SK-N-SH (cell line): ENCODE data around the gene HSPB2. TPM values are rescaled to one million over a fixed set of nuclear protein-coding genes. Genes with fewer than 3 reads are reported as not detected.

Experiments
- EP300 ChIP-seq, 2 experiments: IDR thresholded peaks; 2 replicates each; pipeline versions ENCODE4 v1.4.0 to v1.6.1; 2012; ENCODE audit warnings: borderline replicate concordance in 1 of 2, low read depth in 1 of 2, low read length in 1 of 2
- FOSL2 ChIP-seq: IDR thresholded peaks from 2 replicates; pipeline ENCODE4 v1.4.0; 2012; ENCODE audit warnings: low read depth, mild to moderate bottlenecking, moderate library complexity, borderline replicate concordance
- FOXJ3 ChIP-seq: sonication (generic); formaldehyde crosslinking; IDR thresholded peaks from 2 replicates; pipeline ENCODE4 v1.5.1; 2020; ENCODE audit warnings: mild to moderate bottlenecking, missing genetic modification reagents
- FOXM1 ChIP-seq: IDR thresholded peaks from 2 replicates; pipeline ENCODE4 v1.4.0; 2012; ENCODE audit warnings: low read depth, mild to moderate bottlenecking
- GABPA ChIP-seq: IDR thresholded peaks from 2 replicates; pipeline ENCODE4 v1.4.0; 2012; ENCODE audit warnings: low read depth, mild to moderate bottlenecking
- GATA2 ChIP-seq: sonication (generic); formaldehyde crosslinking; IDR thresholded peaks from 2 replicates; pipeline ENCODE4 v1.5.0; 2020; ENCODE audit warnings: mild to moderate bottlenecking, missing genetic modification reagents
- NFIC ChIP-seq: IDR thresholded peaks from 2 replicates; pipeline ENCODE4 v1.4.0; 2012; ENCODE audit warnings: borderline replicate concordance
- POLR2AphosphoS5 ChIP-seq: IDR thresholded peaks from 2 replicates; pipeline ENCODE4 v1.6.1; 2012; ENCODE audit warnings: low read depth, low read length
- RCOR1 ChIP-seq: fragments of 150-350 bp; IDR thresholded peaks from 2 replicates; pipeline ENCODE4 v1.6.1; 2017; ENCODE audit warnings: antibody characterized with exemption, low read length
- RFX5 ChIP-seq: IDR thresholded peaks from 2 replicates; pipeline ENCODE4 v1.6.1; 2012; ENCODE audit warnings: mild to moderate bottlenecking, improper control_type of control experiment, low read length
- RXRA ChIP-seq: IDR thresholded peaks from 2 replicates; pipeline ENCODE4 v1.4.0; 2012; ENCODE audit warnings: low read depth, mild to moderate bottlenecking, borderline replicate concordance
- SIN3A ChIP-seq: IDR thresholded peaks from 2 replicates; pipeline ENCODE4 v1.6.1; 2012; ENCODE audit warnings: low read depth, mild to moderate bottlenecking, low read length, moderate library complexity, borderline replicate concordance
- TAF1 ChIP-seq: IDR thresholded peaks from 2 replicates; pipeline ENCODE4 v1.6.1; 2012; ENCODE audit warnings: low read depth, mild to moderate bottlenecking, low read length, moderate library complexity, borderline replicate concordance
- TEAD4 ChIP-seq: IDR thresholded peaks from 2 replicates; pipeline ENCODE4 v1.4.0; 2012; ENCODE audit warnings: mild to moderate bottlenecking, borderline replicate concordance; ENCODE audit not compliant: insufficient read depth
- polyA plus RNA-seq, 3 experiments: library from polyadenylated mRNA; depleted of rRNA; stranded (reverse); fragments of >200 nt; gene quantifications; 2 replicates each; pipeline ENCODE4 v1.2.3, GENCODE V29; 2012
- TF ChIP-seq, protein P1 (sequence below): fragments of 150-350 bp; IDR thresholded peaks from 2 replicates; pipeline ENCODE4 v1.6.1; 2016; ENCODE audit warnings: mild to moderate bottlenecking, low read depth, low read length
- TF ChIP-seq, protein P2 (sequence below): IDR thresholded peaks from 2 replicates; pipeline ENCODE4 v1.4.0; 2012; ENCODE audit warnings: low read depth, borderline replicate concordance
- TF ChIP-seq, protein P3 (sequence below): IDR thresholded peaks from 2 replicates; pipeline ENCODE4; 2012
- TF ChIP-seq, protein P4 (sequence below): fragments of 150-350 bp; IDR thresholded peaks from 2 replicates; pipeline ENCODE4 v1.6.1; 2017; ENCODE audit warnings: antibody characterized with exemption, low read length, low read depth, borderline replicate concordance
- TF ChIP-seq, protein P5 (sequence below): IDR thresholded peaks from 2 replicates; pipeline ENCODE4 v1.6.1; 2012; ENCODE audit warnings: mild to moderate bottlenecking, low read depth, low read length, moderate library complexity

Gene HSPB2
- polyA plus RNA-seq, 1 of the 3 experiments (the other 2 are of a cell fraction) = not detected

DNA sequence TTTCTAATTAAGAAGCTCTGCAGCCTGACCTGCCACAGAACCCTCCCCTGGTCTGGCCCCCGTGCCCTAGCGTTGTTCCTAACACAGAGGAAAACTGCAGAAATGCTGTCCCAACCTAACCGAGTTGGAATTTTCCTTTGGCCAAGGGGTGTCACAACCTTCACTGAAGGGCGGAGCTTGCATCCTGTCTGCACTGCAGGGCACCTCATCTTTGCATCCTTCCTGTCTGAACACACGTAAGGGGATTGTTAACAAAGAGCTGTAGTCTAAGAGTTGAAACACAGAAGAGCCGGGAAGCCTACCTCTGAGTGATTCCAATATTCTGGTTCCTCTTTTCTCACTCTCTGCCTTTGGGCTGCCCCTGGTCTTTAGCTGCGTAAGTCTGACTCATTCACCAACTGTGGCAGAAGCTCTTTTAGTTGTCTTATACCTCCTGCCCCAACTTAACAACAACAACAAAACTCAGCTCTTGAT, 26.2 kb downstream of the HSPB2 start (continued):
- TF ChIP-seq GABPA (no peak), FOXJ3 (CRISPR knock-in tag) (no peak), TEAD4 (no peak), NFIC (no peak), TAF1 (no peak), RCOR1 (no peak), FOXM1 (no peak), POLR2AphosphoS5 (peak; percentile 13; the same call in 1 of the 2 replicates), EP300 (IDR thresholded peaks at IDR 0.05; ENCODE audit: borderline replicate concordance in 1 of 2, low read depth in 1 of 2, low read length in 1 of 2) (peak in 1 of 2 experiments; percentile 33; a peak in 1 of 4 replicates), SIN3A (no peak), FOSL2 (peak; percentile 65), RFX5 (no peak), GATA2 (CRISPR knock-in tag) (no peak), RXRA (no peak)
- TF ChIP-seq, protein P1, sequence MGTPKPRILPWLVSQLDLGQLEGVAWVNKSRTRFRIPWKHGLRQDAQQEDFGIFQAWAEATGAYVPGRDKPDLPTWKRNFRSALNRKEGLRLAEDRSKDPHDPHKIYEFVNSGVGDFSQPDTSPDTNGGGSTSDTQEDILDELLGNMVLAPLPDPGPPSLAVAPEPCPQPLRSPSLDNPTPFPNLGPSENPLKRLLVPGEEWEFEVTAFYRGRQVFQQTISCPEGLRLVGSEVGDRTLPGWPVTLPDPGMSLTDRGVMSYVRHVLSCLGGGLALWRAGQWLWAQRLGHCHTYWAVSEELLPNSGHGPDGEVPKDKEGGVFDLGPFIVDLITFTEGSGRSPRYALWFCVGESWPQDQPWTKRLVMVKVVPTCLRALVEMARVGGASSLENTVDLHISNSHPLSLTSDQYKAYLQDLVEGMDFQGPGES = no peak
- TF ChIP-seq, protein P2, sequence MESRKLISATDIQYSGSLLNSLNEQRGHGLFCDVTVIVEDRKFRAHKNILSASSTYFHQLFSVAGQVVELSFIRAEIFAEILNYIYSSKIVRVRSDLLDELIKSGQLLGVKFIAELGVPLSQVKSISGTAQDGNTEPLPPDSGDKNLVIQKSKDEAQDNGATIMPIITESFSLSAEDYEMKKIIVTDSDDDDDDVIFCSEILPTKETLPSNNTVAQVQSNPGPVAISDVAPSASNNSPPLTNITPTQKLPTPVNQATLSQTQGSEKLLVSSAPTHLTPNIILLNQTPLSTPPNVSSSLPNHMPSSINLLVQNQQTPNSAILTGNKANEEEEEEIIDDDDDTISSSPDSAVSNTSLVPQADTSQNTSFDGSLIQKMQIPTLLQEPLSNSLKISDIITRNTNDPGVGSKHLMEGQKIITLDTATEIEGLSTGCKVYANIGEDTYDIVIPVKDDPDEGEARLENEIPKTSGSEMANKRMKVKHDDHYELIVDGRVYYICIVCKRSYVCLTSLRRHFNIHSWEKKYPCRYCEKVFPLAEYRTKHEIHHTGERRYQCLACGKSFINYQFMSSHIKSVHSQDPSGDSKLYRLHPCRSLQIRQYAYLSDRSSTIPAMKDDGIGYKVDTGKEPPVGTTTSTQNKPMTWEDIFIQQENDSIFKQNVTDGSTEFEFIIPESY = no peak
- TF ChIP-seq, protein P3, sequence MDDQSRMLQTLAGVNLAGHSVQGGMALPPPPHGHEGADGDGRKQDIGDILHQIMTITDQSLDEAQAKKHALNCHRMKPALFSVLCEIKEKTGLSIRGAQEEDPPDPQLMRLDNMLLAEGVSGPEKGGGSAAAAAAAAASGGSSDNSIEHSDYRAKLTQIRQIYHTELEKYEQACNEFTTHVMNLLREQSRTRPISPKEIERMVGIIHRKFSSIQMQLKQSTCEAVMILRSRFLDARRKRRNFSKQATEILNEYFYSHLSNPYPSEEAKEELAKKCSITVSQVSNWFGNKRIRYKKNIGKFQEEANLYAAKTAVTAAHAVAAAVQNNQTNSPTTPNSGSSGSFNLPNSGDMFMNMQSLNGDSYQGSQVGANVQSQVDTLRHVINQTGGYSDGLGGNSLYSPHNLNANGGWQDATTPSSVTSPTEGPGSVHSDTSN = no peak
- TF ChIP-seq, protein P4, sequence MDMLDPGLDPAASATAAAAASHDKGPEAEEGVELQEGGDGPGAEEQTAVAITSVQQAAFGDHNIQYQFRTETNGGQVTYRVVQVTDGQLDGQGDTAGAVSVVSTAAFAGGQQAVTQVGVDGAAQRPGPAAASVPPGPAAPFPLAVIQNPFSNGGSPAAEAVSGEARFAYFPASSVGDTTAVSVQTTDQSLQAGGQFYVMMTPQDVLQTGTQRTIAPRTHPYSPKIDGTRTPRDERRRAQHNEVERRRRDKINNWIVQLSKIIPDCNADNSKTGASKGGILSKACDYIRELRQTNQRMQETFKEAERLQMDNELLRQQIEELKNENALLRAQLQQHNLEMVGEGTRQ = no peak
- TF ChIP-seq, protein P5, sequence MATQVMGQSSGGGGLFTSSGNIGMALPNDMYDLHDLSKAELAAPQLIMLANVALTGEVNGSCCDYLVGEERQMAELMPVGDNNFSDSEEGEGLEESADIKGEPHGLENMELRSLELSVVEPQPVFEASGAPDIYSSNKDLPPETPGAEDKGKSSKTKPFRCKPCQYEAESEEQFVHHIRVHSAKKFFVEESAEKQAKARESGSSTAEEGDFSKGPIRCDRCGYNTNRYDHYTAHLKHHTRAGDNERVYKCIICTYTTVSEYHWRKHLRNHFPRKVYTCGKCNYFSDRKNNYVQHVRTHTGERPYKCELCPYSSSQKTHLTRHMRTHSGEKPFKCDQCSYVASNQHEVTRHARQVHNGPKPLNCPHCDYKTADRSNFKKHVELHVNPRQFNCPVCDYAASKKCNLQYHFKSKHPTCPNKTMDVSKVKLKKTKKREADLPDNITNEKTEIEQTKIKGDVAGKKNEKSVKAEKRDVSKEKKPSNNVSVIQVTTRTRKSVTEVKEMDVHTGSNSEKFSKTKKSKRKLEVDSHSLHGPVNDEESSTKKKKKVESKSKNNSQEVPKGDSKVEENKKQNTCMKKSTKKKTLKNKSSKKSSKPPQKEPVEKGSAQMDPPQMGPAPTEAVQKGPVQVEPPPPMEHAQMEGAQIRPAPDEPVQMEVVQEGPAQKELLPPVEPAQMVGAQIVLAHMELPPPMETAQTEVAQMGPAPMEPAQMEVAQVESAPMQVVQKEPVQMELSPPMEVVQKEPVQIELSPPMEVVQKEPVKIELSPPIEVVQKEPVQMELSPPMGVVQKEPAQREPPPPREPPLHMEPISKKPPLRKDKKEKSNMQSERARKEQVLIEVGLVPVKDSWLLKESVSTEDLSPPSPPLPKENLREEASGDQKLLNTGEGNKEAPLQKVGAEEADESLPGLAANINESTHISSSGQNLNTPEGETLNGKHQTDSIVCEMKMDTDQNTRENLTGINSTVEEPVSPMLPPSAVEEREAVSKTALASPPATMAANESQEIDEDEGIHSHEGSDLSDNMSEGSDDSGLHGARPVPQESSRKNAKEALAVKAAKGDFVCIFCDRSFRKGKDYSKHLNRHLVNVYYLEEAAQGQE = no peak
- TF ChIP-seq, all 33 proteins: peak for 5
